Measurements from ENCODE around the gene RTN1.

DNA sequence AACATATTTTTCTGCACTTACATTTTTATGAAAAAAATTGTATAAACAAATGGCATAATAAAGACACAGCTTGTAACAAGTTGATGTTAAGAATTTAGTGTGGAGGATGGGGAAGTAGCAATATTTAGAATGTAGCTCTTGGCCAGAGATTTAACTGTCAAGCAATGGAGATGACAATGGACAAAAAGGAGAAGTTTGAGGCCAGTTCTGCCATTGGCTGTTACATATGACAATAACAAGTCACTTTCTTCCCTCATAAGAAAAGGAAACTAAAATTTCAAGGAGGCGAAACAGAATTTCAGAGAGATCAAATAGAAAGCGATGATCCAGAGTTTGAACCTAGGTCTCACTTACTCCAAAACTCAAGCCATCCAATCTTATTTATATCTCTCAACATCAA lies 171.1 kb downstream of the RTN1 start:
- TF ChIP-seq EZH2 (optimal IDR thresholded peaks at IDR 0.05; ENCODE audit: low read depth, low read length): no peak
- TF ChIP-seq, protein P1, sequence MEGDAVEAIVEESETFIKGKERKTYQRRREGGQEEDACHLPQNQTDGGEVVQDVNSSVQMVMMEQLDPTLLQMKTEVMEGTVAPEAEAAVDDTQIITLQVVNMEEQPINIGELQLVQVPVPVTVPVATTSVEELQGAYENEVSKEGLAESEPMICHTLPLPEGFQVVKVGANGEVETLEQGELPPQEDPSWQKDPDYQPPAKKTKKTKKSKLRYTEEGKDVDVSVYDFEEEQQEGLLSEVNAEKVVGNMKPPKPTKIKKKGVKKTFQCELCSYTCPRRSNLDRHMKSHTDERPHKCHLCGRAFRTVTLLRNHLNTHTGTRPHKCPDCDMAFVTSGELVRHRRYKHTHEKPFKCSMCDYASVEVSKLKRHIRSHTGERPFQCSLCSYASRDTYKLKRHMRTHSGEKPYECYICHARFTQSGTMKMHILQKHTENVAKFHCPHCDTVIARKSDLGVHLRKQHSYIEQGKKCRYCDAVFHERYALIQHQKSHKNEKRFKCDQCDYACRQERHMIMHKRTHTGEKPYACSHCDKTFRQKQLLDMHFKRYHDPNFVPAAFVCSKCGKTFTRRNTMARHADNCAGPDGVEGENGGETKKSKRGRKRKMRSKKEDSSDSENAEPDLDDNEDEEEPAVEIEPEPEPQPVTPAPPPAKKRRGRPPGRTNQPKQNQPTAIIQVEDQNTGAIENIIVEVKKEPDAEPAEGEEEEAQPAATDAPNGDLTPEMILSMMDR (IDR thresholded peaks at IDR 0.05; ENCODE audit: low read length): no peak

All from MM.1S (cell line).